ENCODE measurements around the gene SPART. TPM values are rescaled to one million over a fixed set of nuclear protein-coding genes. Genes with fewer than 3 reads are reported as not detected.

The SPART gene
- total RNA-seq, 1 experiment from 2014 or later: 60.6 TPM

DNA sequence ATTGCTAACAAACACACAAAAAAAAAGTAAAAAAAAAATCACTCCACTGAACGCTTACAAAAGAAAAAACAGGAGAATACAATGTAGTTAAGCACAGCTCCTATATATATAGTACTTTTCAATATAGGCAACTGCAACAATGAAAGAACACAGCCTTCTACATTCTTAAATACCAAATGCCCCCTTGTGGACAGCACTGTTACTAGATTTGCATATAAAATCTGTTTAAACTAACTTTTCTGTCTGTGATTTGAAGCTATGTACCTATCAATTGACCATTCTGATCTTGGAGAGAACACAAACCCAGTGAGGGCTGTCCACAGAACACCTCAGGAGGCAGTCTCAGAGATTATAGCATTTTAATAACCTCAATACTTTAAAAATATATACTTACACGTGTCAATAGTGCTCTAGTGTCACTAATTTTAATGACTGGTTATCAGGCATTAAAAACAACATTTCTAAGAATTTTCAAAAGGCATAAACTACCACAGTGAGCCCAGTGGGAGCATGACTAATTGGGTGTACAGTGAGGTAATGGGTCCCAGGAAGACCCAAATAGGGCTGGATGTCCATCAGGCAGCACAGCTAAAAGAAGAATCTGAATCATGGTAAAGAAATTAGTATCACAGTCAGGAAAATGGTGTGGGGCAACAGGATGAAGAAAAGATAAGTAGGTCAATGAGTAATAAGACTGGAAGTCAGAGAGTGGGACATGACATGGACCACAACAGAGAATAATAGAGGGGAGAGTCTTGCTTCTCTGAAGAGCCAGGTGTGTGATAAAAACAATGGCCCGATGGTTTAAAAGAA lies 70.8 kb downstream of the SPART start:
- H4K5ac ChIP-seq (ENCODE audit: insufficient read length, low read depth, low read length): no peak overlapping the region
- H3K36me3 Mint-ChIP-seq (ENCODE audit: insufficient read depth in 1 of 3, low read depth in 3 of 3): 0 out of 7 replicates have a peak, but pooled peaks cover 0 to 2% (median 0%) of the 10 kb centered on the region in 3 experiments
- no peak overlapping the region for H2BK12ac ChIP-seq (ENCODE audit: insufficient read length, low read depth, low read length)
- no peak overlapping the region for H2BK5ac ChIP-seq (ENCODE audit: insufficient read length, low read length)
- no peak overlapping the region for H2BK20ac ChIP-seq (ENCODE audit: low read depth, low read length, poor library complexity, severe bottlenecking)
- H3K9me3 ChIP-seq (ENCODE audit: control insufficient read depth, low read depth, low read length): no peaks in the 10 kb centered on the region
- no peaks in the 10 kb centered on the region for H3K27me3 ChIP-seq (ENCODE audit: insufficient read depth, low read length)
- no peaks in the 10 kb centered on the region for H3K23me2 ChIP-seq (ENCODE audit: insufficient read length, low read depth, low read length, poor library complexity, severe bottlenecking)
- no peaks in the 10 kb centered on the region for H4K20me1 ChIP-seq (ENCODE audit: control insufficient read depth, insufficient read depth, insufficient read length)
- no peak overlapping the region for H3K18ac ChIP-seq (ENCODE audit: insufficient read length, low read depth, low read length)
- no peak overlapping the region for H3K4ac ChIP-seq (ENCODE audit: low read depth, low read length)
- no peak overlapping the region for H2AK5ac ChIP-seq (ENCODE audit: insufficient read length, low read length)
- no peaks in the 10 kb centered on the region for H3K27me3 Mint-ChIP-seq (ENCODE audit: low read depth)
- H3K4me3 Mint-ChIP-seq: no peak overlapping the region
- no peak overlapping the region for H2BK15ac ChIP-seq (ENCODE audit: low read depth, low read length)
- no peak overlapping the region for H3K4me2 ChIP-seq (ENCODE audit: insufficient read depth, insufficient read length, low read length)
- no peak overlapping the region for H3K56ac ChIP-seq (ENCODE audit: insufficient read length, low read depth, low read length)
- no peaks in the 10 kb centered on the region for H3K79me2 ChIP-seq (ENCODE audit: insufficient read depth, low read length)
- H3K14ac ChIP-seq (ENCODE audit: insufficient read depth, low read length): no peak overlapping the region
- H4K8ac ChIP-seq (replicated peaks; ENCODE audit: insufficient read length, low read depth, low read length): no peak overlapping the region
- no peak overlapping the region for H3K9ac ChIP-seq (ENCODE audit: extremely low read depth, insufficient read length, low read length)
- TF ChIP-seq, protein P1, sequence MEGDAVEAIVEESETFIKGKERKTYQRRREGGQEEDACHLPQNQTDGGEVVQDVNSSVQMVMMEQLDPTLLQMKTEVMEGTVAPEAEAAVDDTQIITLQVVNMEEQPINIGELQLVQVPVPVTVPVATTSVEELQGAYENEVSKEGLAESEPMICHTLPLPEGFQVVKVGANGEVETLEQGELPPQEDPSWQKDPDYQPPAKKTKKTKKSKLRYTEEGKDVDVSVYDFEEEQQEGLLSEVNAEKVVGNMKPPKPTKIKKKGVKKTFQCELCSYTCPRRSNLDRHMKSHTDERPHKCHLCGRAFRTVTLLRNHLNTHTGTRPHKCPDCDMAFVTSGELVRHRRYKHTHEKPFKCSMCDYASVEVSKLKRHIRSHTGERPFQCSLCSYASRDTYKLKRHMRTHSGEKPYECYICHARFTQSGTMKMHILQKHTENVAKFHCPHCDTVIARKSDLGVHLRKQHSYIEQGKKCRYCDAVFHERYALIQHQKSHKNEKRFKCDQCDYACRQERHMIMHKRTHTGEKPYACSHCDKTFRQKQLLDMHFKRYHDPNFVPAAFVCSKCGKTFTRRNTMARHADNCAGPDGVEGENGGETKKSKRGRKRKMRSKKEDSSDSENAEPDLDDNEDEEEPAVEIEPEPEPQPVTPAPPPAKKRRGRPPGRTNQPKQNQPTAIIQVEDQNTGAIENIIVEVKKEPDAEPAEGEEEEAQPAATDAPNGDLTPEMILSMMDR (conservative IDR thresholded peaks at IDR 0.05): peak; percentile 74
- no peaks in the 10 kb centered on the region for H3K4me1 ChIP-seq (ENCODE audit: insufficient read depth, low read length)
- DNase-seq: no peak
- H3K27ac Mint-ChIP-seq: no peak overlapping the region
- H3K9me3 Mint-ChIP-seq: no peaks in the 10 kb centered on the region; a peak in 2 of 5 replicates
- H3K23ac ChIP-seq (ENCODE audit: insufficient read length, low read depth, low read length): no peak overlapping the region
- no peak overlapping the region for H3T11ph ChIP-seq (ENCODE audit: low read length)
- H3K4me1 Mint-ChIP-seq: peaks cover 0 to 4% of the 10 kb centered on the region in 2 experiments; a peak in 2 of 4 replicates
- H2BK120ac ChIP-seq (ENCODE audit: low read depth, low read length, poor library complexity, severe bottlenecking): no peak overlapping the region
- H4K91ac ChIP-seq (ENCODE audit: insufficient read length, low read depth, low read length): no peak overlapping the region
- no peak overlapping the region for H2AFZ ChIP-seq (ENCODE audit: low read length)
- WGBS (ENCODE audit: extremely low coverage, insufficient read length, low lambda C conversion rate): no CpG with 5 or more reads among the region's 3 CpGs
- H3K27ac ChIP-seq (ENCODE audit: insufficient read length, low read depth, low read length): no peak overlapping the region
- H3K79me1 ChIP-seq (ENCODE audit: insufficient read depth, low read depth, low read length, poor library complexity, severe bottlenecking): no peaks in the 10 kb centered on the region

Measured in H9 (cell line).